Panc1 (cell line): ENCODE results near the gene PSTPIP1.

Experiments
- CTCF ChIP-seq: fragments of 450-650 bp; IDR thresholded peaks from 2 replicates; pipeline ENCODE4 v1.5.1; 2017; ENCODE audit warnings: mild to moderate bottlenecking
- POLR2AphosphoS5 ChIP-seq: IDR thresholded peaks from 2 replicates; pipeline ENCODE4 v1.6.1; 2012; ENCODE audit warnings: mild to moderate bottlenecking, low read depth, low read length, moderate library complexity
- TCF7L2 ChIP-seq: IDR thresholded peaks from 2 replicates; pipeline ENCODE4 v1.6.1; 2011; ENCODE audit warnings: mild to moderate bottlenecking, low read depth, low read length, inconsistent platforms

DNA sequence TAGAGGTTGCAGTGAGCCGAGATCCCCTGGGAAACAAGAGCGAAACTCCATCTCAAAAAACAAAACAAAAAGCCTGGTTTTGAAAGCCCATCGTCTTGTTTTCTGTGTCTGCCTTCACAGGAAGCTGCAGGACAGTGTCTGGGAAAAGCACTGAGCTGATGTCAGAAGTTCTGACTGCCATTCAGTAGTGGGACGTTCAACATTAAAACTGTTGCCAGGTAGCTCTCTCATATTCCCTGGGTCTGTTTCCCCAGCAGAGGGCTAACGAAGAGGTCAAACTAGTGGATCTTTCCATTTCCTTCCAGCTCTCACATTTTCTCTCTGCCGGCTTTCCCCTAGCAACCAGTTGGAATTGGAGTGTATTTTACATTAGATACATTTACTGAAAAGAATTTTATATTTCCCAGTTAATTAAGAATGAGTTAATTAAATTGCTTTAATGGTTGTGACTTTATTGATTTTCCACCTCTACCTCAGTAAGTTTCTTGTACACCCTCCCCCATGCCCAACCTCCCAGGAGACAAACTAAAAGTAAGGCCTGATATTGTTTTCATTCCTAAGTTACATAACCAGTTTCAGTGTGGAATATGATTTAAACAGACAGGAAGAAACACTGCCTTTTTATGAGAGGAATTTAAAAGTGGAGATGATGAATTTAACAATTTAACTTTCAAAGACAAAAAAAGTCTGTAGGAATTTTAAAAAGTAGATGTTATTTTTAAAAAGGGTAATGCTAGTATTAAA is 33.5 kb upstream of the PSTPIP1 start:
- 0 out of 2 replicates have a peak, but pooled peaks have one; percentile 5 for TF ChIP-seq CTCF
- TF ChIP-seq POLR2AphosphoS5, result no peak
- TF ChIP-seq TCF7L2, result no peak
